CD4-positive, alpha-beta T cell treated with Interleukin-4 for 1 hour (primary cell): ENCODE results near the gene TAOK1.
"Not testable (repeated sequence)": the region's sequence is repeated elsewhere in the genome, so short reads cannot be mapped to it uniquely, and the experiment has no call there.

Experiments
- DNase-seq, 2 donors: peaks; one replicate each; pipeline ENCODE4 v3.0.0-alpha.2; 2020 to 2022

TAOK1 gene

DNA sequence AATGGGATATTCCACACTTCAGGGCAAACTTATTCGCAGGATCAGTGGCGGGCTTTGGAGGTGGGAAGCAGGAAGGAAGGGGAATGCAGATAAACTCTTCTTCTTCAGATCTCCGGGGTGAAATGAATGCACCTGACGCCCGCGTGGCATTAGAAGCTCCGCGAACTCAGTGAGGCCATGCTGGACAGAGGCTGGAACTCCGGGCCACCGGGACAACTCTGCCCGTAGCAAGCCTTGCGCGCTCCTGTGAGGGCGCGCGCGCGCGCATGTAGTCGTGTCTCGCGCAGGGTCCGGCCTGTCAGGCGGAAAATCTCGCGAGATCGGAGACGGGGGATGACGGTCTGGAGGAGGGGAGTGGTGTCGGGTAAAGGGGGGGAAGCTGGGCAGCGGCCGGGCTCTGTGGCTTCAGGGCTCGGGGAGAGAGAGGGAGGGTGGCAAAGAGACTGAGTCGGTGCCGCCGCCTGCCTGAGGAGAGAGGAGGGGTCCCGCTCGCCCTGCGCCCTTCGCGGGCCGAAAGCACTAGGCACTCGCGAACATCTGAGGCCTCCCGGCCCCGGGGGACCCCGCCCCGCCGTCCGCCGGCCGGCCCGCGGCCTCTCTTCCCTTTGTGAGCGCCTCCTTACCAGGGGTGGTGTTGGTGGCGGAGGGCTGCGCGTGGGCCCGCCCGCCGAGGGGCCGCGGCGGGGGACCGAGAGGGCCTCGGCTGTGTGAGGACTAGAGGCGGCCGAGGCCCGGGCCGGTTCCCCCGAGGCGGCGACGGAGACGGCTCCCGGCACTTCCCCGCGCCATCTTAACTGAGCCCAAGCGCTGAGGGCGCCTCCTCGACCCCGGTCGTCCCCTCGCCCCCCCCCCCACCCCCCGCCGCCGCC, at the start of gene TAOK1:
Gene TAOK1 (plus strand): TSS at position 382 of the 869 bp plus-strand sequence. CDS start 61,186 bp downstream, outside the sequence.
- peak; percentile 97 to 98 for DNase-seq

DNA sequence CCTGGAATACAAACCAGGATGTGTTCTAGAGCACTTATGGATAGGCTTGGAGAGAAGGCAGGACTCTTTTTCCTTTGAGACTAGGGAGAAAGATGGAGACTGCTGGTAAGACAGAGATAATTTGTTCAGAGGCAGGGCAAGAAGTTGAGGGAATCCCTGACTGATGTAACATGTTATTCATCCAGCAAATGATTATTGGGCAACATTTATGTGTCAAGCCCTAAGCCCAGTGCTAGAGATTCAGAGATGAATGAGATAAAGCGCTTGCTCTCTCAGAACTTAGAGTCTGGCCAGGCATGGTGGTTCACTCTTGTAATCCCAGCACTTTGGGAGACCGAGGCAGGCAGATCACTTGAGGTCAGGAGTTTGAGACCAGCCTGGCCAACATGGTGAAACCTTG, 48.4 kb upstream of the TAOK1 start:
- DNase-seq = no peak

DNA sequence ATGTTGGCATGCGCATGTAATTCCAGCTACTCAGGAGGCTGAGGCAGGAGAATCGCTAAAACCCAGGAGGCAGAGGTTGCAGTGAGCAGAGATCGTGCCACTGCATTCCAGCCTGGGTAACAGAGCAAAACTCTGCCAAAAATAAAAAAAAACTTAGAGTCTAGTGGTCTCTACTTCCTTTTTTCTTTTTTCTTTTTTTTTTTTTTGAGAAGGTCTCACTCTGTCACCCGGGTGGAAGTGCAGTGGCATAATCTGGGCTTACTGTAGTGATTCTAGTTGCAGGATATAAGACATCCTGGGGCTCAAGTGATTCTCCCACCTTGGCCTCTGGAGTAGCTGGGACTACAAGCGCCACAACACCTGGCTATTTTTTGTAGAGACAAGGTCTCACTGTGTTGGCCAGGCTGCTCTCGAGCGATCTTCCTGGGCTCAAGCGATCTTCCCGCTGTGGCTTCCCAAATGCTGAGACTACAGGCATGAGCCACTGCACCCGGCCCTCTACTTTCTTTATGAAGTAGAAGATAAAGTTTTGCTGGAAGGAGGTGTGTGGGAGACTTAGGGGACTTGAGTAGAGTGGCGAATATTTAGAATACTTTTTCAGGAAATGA, 47.9 kb upstream of the TAOK1 start:
- DNase-seq = no peak

- DNase-seq = no peak
Observed at GRCh38 chr17:29344201-29344856, 45.8 kb upstream of the TAOK1 start.

GRCh38 chr17:29345066-29345465, 45.1 kb upstream of the TAOK1 start:
- no peak for DNase-seq

DNA sequence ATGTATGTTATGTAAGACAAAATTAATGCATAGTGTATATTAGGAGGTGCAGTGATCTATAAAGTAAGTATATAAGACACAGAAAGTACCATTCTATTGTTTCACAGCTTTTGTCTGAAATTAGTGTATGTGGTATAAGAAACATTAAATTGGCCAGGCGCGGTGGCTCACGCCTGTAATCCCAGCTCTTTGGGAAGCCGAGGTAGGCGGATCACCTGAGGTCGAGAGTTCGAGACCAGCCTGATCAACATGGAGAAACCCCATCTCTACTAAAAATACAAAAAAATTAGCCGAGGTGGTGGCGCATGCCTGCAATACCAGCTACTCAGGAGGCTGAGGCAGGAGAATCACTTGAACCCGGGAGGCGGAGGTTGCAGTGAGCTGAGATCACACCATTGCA, 44.7 kb upstream of the TAOK1 start:
- not testable (repeated sequence) for DNase-seq

DNA sequence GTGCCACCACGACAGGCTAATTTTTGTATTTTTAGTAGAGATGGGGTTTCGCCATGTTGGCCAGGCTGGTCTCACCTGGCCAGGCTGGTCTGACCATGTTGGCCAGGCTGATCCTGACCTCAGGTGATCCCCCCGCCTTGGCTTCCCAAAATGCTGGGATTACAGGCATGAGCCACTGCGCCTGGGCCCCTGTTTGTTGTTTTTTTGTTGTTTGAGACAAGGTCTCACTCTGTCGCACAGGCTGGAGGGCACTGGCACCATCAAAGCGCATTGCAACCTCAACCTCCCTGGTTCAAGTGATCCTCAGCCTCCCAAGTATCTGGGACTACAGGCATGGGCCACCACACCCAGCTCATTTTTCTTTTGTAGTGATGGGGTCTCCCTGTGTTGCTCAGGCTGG, 43.7 kb upstream of the TAOK1 start:
- DNase-seq = no peak

GRCh38 chr17:29347831-29348629, 42.1 kb upstream of the TAOK1 start:
- DNase-seq = no peak

GRCh38 chr17:29349409-29349808, 40.8 kb upstream of the TAOK1 start:
- no peak for DNase-seq

- no peak for DNase-seq
Observed at GRCh38 chr17:29352146-29352545, 38.0 kb upstream of the TAOK1 start.

DNA sequence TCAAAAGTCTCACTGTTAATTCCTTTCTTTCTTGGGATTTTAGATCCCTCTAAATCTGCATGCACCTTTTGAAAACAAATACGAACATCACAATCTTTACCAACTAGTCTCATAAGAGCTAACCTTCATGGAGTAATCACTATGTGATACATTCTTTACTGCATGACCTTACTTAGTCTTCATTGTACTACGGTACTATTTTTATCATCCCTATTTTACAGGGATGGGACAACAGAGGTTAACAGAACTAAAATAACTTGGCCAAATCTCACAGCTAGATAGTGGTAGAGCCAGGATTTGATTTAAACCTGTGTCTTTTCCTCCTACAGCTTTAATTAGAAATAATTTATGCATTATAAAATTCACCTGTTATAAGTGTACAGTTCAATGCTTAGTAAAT, 32.9 kb upstream of the TAOK1 start:
- no peak for DNase-seq

DNA sequence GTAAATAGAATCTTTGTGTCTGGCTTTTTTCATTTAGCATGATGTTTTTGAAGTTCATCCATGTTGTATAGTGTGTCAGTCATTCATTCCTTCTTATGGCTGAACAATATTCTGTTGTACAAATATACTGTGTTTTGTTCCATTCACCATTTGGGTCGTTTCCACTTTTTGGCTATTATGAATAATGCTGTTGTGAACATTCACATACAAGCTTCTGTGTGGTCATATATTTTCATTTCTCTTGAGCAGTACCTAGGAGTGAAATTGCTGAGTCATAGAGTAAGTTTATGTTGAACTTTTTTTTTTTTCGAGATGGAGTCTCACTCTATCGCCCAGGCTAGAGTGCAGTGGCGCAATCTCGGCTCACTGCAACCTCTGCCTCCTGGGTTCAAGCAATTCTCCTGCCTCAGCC, 32.3 kb upstream of the TAOK1 start:
- no peak for DNase-seq

- DNase-seq = no peak
Observed at GRCh38 chr17:29358416-29358815, 31.7 kb upstream of the TAOK1 start.

DNA sequence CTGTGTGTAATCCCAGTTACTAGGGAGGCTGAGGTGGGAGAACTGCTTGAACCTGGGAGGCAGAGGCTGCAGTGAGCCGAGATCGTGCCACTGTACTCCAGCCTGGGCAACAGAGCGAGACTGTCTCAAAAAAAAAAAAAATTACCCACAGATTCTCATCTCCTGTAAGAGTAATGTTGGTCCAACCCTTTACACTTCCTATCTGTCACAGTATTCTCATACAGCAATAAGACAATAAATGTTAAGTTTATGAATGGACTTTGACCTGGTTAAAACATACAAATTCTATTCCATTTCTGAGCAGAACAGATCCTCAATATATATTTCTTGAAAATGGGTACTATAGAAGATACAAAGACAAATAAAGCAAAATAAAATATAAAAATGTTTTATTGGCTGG, 30.4 kb upstream of the TAOK1 start:
- no peak for DNase-seq

DNA sequence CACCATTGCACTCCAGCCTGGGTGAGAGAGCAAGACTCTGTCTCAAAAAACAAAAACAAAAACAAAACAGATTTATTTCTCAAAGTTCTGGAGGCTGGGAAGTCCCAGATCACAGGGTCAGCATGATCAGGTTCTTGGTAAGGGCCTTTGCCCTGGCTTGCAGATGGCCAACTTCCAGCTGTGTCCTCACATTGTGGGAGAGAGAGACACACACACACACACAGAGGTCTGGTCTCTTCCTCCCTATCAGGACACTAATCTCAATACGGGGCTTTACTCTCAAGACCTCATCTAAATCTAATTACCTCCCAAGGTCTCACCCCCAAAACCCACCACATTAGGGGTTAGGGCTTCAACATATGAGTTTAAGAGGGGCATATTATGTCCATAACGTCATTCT, 26.4 kb upstream of the TAOK1 start:
- DNase-seq = no peak

DNA sequence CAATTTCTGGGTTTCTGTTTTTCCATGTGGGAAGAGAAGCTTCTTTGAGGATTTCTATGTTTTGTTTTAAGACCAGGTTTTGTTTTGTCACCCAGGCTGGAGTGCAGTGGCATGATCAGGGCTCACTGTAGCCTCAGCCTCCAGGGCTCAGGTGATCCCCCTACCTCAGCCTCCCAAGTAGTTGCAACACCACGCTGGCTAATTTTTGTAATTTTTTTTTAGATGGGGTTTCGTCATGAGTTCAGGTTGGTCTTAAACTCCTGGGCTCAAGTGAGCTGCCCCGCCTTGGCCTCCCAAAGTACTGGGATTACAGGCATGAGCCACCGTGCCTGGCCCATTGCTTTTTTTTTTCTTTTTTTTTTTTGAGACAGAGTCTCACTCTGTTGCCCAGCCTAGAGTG, 25.5 kb upstream of the TAOK1 start:
- DNase-seq = no peak

DNA sequence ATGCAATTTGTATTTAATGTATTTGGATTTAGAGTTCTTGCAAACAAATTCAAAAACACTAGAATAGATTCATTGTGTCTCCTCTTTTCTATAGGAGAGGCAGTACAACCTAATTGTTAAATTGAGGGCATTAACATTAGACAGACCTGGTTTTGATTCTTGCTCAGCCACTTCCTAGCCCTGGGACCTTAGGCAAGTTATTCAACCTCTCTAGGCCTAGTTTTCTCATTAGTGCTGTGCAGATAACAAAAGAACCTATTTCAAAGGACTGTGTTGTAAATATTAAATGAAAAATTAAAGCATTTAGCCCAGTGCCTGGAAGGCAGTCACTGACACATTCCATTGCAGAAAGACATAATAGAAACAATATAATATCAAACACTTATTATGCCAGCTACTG, 22.0 kb upstream of the TAOK1 start:
- no peak for DNase-seq

DNA sequence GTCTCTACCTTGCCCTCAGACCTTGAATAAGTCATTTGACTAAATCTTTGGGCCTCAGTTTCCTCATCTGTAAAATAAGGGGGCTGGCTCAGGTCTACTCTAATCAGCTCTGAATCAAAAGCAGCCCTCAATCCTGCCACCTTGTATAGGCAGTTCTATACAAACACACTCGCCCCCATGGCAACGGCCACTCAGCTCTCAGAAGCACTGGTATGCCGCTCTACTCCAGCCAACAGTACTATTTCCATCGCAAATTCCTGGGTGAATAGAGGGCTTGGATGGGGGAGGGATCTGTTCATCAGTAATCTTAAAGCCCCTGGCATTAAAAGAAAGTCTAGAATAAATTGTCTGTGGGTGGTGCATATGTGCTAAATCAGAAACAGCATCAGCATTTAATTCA, 21.2 kb upstream of the TAOK1 start:
- DNase-seq = no peak

DNA sequence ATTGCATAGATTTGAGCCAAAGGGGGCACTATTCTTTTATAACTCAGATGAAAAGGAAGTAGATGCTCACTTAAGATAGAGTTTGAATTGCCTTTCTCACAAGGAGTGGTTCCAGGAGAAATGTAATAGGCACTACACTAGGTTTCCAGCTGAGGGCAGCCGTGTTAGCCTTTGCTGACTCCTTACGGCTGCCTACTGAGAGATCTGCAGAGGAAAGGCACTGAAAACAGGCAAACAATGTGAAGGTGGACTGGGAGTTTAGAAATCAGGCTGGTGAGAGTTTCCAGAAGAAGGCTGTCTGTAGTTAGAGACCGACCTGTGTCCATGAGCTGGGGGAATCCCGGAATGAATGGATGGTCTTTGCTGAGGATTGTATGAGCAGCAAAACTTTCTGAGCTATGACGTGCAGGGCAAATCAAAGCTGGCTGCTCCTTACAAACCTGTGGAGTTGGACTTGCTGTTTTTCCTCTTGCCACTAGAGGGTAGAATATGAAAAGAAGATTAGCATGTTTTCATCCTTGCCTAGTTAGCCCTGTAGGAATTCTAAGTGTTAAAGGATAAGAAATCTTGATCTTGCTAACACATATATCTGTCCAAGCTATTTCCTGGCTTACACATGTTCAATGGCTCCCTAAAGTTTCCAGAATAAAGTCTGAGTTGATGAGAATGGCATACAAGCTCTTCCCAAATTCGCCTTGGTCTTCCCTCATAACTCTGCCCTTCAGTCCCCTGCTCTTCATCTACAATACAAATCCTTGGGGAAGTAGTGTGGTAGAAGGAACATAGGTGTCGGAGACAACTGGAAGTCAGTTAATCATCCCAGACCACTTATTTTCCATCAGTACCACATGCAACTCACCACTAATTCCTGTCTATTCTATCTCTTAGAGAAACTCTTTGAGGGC, 20.1 kb upstream of the TAOK1 start:
- DNase-seq = peak; percentile 59 to 74

GRCh38 chr17:29376667-29377270, 13.4 kb upstream of the TAOK1 start:
- no peak for DNase-seq

DNA sequence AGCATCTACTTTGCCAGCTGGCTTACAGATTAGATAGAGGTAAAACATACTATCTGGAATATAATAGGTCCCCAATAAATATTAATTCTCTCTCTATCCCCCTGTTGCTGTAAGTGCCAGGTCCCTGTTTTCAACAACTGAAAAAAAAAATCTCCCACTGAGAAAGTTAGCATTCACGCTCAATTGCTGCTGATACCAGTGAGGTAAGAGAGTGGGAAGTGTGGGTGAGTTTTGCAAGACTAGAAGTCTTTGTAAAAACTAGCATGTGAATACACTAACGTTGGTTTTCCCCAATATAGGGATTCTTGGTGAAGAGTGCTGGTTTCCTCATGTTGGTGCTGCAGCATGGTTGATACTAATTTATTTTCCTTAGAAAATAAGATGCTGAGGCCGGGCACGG, 11.7 kb upstream of the TAOK1 start:
- DNase-seq = no peak
